Smooth muscle cell (in vitro differentiated cells): ENCODE measurements around the gene REXO5. TPM values are rescaled to one million over a fixed set of nuclear protein-coding genes. Genes with fewer than 3 reads are reported as not detected.

Experiments used
- DNase-seq: peaks from one replicate; lab custom pipeline; 2025; ENCODE audit not compliant: unreplicated experiment; lab: John Stamatoyannopoulos, UW
- H2AFZ ChIP-seq: fragments of 200-600 bp; sonication (generic); 2 replicates; pipeline ENCODE4 v1.6.0; 2016; ENCODE audit warnings: antibody characterized with exemption, low read depth, mild to moderate bottlenecking
- H3F3A ChIP-seq: fragments of 200-600 bp; sonication (generic); 2 replicates; pipeline ENCODE4 v1.6.0; 2017; ENCODE audit warnings: antibody characterized with exemption, low read depth
- H3K27ac ChIP-seq: fragments of 200-600 bp; sonication (generic); 2 replicates; pipeline ENCODE4 v1.5.1; 2016; ENCODE audit warnings: low read depth, mild to moderate bottlenecking
- H3K27me3 ChIP-seq: fragments of 200-600 bp; sonication (generic); 2 replicates; pipeline ENCODE4 v1.6.1; 2016; ENCODE audit warnings: low read depth, mild to moderate bottlenecking
- H3K36me3 ChIP-seq: fragments of 200-600 bp; sonication (generic); 2 replicates; pipeline ENCODE4 v1.5.1; 2016; ENCODE audit warnings: low read depth
- H3K4me1 ChIP-seq: fragments of 200-600 bp; sonication (generic); 2 replicates; pipeline ENCODE4 v1.5.1; 2016; ENCODE audit warnings: low read depth
- H3K4me2 ChIP-seq: fragments of 200-600 bp; sonication (generic); 2 replicates; pipeline ENCODE4 v1.6.0; 2016; ENCODE audit warnings: mild to moderate bottlenecking
- H3K4me3 ChIP-seq: fragments of 200-600 bp; sonication (generic); 2 replicates; pipeline ENCODE4 v1.5.1; 2016; ENCODE audit warnings: mild to moderate bottlenecking
- H3K79me2 ChIP-seq: fragments of 200-600 bp; sonication (generic); 2 replicates; pipeline ENCODE4 v1.6.0; 2016; ENCODE audit warnings: low read depth, mild to moderate bottlenecking
- H3K9ac ChIP-seq: fragments of 200-600 bp; sonication (generic); 2 replicates; pipeline ENCODE4 v1.6.0; 2016; ENCODE audit warnings: low read depth
- H3K9me3 ChIP-seq: fragments of 200-600 bp; sonication (generic); replicated peaks from 2 replicates; pipeline ENCODE4 v1.5.1; 2016; ENCODE audit warnings: low read depth
- H4K20me1 ChIP-seq: fragments of 200-600 bp; sonication (generic); 2 replicates; pipeline ENCODE4 v1.6.0; 2016; ENCODE audit warnings: low read depth
- WGBS: methylation state at CpG from one replicate; pipeline ENCODE4 v1.1.7; 2016; ENCODE audit warnings: low lambda C conversion rate; 5-methylcytosine and 5-hydroxymethylcytosine counted together
- polyA plus RNA-seq: library from polyadenylated mRNA; unstranded; fragments of >200 nt; fragmentation: Nextera tagmentation; extraction: Ambion mirVana; gene quantifications from 2 replicates; pipeline ENCODE4 v1.2.1, GENCODE V29; 2016
- total RNA-seq: library from RNA; depleted of rRNA; stranded (reverse); fragments of >200 nt; gene quantifications from 2 replicates; pipeline ENCODE4 v1.2.3, GENCODE V29; 2014
- TF ChIP-seq, protein P1 (sequence below): fragments of 200-600 bp; sonication (generic); IDR thresholded peaks from 2 replicates; pipeline ENCODE4 v1.5.1; 2017; ENCODE audit warnings: borderline replicate concordance, mild to moderate bottlenecking, antibody characterized with exemption; ENCODE audit not compliant: insufficient read depth, poor library complexity, severe bottlenecking

Gene REXO5
- total and polyA plus RNA-seq, 2 experiments from 2014 or later = 1.9 to 3.2 TPM

GRCh38 chr16:20826039-20826566, 19.8 kb downstream of the REXO5 start:
- Histone ChIP-seq H3K79me2 (no peaks in the 10 kb centered on the region), H3K4me2 (peak overlapping the region; percentile 34), H3K9me3 (no peaks in the 10 kb centered on the region), H4K20me1 (no peaks in the 10 kb centered on the region), H3F3A (no peaks in the 10 kb centered on the region), H2AFZ (no peak overlapping the region), H3K27ac (peak overlapping the region; percentile 40), H3K4me1 (no peaks in the 10 kb centered on the region), H3K27me3 (no peaks in the 10 kb centered on the region), H3K36me3 (peaks cover 4% of the 10 kb centered on the region), H3K9ac (no peak overlapping the region), H3K4me3 (no peak overlapping the region)
- WGBS = 39% methylated on average over 3 of the region's 3 CpGs
- DNase-seq = no peak
- TF ChIP-seq, protein P1, sequence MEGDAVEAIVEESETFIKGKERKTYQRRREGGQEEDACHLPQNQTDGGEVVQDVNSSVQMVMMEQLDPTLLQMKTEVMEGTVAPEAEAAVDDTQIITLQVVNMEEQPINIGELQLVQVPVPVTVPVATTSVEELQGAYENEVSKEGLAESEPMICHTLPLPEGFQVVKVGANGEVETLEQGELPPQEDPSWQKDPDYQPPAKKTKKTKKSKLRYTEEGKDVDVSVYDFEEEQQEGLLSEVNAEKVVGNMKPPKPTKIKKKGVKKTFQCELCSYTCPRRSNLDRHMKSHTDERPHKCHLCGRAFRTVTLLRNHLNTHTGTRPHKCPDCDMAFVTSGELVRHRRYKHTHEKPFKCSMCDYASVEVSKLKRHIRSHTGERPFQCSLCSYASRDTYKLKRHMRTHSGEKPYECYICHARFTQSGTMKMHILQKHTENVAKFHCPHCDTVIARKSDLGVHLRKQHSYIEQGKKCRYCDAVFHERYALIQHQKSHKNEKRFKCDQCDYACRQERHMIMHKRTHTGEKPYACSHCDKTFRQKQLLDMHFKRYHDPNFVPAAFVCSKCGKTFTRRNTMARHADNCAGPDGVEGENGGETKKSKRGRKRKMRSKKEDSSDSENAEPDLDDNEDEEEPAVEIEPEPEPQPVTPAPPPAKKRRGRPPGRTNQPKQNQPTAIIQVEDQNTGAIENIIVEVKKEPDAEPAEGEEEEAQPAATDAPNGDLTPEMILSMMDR = no peak

GRCh38 chr16:20829536-20829935, 23.2 kb downstream of the REXO5 start:
- 94% methylated on average over 1 of the region's 1 CpG for WGBS
- no peaks in the 10 kb centered on the region for H3K79me2 ChIP-seq
- no peaks in the 10 kb centered on the region for H3F3A ChIP-seq
- no peaks in the 10 kb centered on the region for H3K4me1 ChIP-seq
- no peak overlapping the region for H3K27ac ChIP-seq
- H3K36me3 ChIP-seq = peaks cover 4% of the 10 kb centered on the region
- no peak overlapping the region for H3K4me3 ChIP-seq
- TF ChIP-seq, protein P1 = no peak
- no peak for DNase-seq
- no peak overlapping the region for H3K4me2 ChIP-seq
- H4K20me1 ChIP-seq = no peaks in the 10 kb centered on the region
- H2AFZ ChIP-seq = no peak overlapping the region
- no peak overlapping the region for H3K9ac ChIP-seq
- no peaks in the 10 kb centered on the region for H3K9me3 ChIP-seq
- H3K27me3 ChIP-seq = no peaks in the 10 kb centered on the region

- DNase-seq = no peak
- no peak overlapping the region for H2AFZ ChIP-seq
- no peaks in the 10 kb centered on the region for H4K20me1 ChIP-seq
- no peaks in the 10 kb centered on the region for H3K27me3 ChIP-seq
- H3K9me3 ChIP-seq = no peaks in the 10 kb centered on the region
- H3K4me3 ChIP-seq = no peak overlapping the region
- TF ChIP-seq, protein P1 = no peak
- H3K27ac ChIP-seq = no peak overlapping the region
- H3K79me2 ChIP-seq = no peaks in the 10 kb centered on the region
- no peak overlapping the region for H3K9ac ChIP-seq
- H3F3A ChIP-seq = no peaks in the 10 kb centered on the region
- no peaks in the 10 kb centered on the region for H3K4me1 ChIP-seq
- H3K4me2 ChIP-seq = no peak overlapping the region
- 43% methylated on average over 1 of the region's 1 CpG for WGBS
- H3K36me3 ChIP-seq = peaks cover 4% of the 10 kb centered on the region
Observed at GRCh38 chr16:20830372-20830771, 24.0 kb downstream of the REXO5 start.

GRCh38 chr16:20833086-20833485, 26.8 kb downstream of the REXO5 start:
- no peaks in the 10 kb centered on the region for H3K79me2 ChIP-seq
- no peaks in the 10 kb centered on the region for H3K4me1 ChIP-seq
- H2AFZ ChIP-seq = no peak overlapping the region
- 81% methylated on average over 2 of the region's 2 CpGs for WGBS
- no peak overlapping the region for H3K9ac ChIP-seq
- no peaks in the 10 kb centered on the region for H3K9me3 ChIP-seq
- no peak for DNase-seq
- no peak overlapping the region for H3K4me3 ChIP-seq
- no peak overlapping the region for H3K27ac ChIP-seq
- no peaks in the 10 kb centered on the region for H3K27me3 ChIP-seq
- no peak overlapping the region for H3K4me2 ChIP-seq
- no peaks in the 10 kb centered on the region for H3F3A ChIP-seq
- no peaks in the 10 kb centered on the region for H3K36me3 ChIP-seq
- TF ChIP-seq, protein P1 = no peak
- H4K20me1 ChIP-seq = no peaks in the 10 kb centered on the region
